Activated CD4-positive, alpha-beta T cell treated with anti-CD3 and anti-CD28 coated beads, Interleukin-10, Interleukin-2, amounts not matched to agents 100 ng/mL and 50 ng/mL, durations not matched to agents 16 hours and 8 hours (primary cell): ENCODE measurements around the gene POLA1.

Experiments
- DNase-seq: peaks from one replicate; pipeline ENCODE4 v3.0.0-alpha.2; 2020

The POLA1 gene

DNA sequence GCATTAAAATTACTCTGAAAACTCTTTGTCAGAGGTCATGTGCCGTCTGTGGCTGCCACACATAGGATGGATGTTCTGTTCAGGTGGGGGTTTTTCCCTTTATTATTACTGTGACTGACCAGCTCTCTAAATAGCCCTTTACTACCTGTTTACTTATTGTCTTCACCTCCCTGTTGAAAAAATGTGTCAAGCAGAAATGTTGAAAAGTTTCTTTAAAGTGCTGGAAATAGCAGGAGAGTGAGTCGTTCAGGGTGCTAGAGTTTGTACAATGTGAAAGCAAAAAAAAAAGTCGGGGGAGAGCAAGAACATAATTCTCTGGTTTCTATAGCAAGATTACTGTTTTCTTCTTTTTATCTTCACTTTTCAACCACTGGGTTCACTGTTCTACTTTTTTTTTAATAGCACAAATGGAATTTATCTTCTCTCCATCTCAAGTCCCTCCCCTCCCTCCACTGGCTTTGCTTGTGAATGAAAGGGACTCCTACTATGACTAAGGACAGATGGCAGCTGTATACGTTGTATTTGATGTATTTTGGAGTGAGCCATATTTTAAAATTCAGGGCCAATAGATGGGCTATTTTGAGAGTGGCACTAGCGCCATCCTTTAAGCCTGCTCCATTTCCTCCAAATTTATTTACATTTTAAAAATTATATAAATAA, 288.7 kb downstream of the POLA1 start:
- DNase-seq = no peak

DNA sequence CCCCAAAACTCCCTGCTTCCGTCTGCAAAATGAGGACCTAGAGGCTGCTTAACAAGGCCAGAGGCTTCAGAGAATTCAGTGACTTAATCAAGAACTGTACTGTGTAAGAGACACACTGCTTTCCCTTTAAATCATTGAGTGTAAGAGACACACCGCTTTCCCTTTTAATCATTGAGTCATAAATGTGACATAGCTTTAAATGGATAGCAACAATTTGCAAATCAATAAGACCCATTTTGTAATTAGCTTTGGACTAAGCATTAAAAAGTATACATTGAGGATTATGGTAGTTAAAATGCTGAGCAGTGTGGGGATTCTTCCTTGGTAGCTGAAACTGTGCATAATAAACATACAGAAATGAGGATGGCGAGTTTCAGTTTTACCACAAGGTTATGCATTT, 290.2 kb downstream of the POLA1 start:
- DNase-seq = no peak

DNA sequence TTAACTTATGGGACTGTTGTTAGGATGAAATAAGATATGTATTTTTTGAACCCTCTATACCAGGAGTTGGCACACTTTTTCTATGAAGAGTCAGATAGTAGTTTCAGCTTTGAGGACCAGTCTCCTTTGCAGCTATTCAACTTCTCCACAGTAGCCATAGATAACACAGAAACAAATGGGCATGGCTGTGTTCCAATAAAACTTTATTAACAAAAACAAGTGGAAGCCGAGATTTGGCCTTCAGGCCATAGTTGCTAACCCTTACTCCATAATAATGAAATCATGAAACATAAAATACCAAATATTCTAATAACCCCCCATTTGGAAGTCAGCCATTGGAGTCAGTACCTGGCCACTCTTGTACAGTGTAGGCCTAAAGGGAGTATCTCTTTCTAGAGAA, 291.4 kb downstream of the POLA1 start:
- DNase-seq = no peak

DNA sequence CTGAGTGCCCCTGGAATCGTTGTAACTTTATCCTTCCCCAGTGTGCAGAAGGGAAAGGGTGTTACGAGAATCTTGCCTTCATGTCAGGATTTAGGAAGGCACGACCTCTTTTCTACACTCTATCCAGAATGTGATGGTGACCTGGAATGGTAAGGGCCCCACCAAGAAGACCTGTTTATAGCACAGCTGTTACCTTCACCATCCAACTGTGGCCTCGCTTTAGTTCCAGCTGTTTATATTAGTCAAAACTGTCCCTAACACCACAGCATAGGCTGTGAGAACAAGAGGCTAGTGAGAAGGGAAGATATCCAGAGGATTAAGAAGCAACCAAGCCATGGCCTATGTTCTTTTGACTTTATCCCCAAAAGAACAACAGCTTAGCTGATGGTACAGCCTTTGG, 294.0 kb downstream of the POLA1 start:
- no peak for DNase-seq

GRCh38 chrX:24988314-24988713, 294.6 kb downstream of the POLA1 start:
- DNase-seq = no peak

GRCh38 chrX:24990535-24990934, 296.8 kb downstream of the POLA1 start:
- DNase-seq = no peak

- no peak for DNase-seq
These were observed 300.2 kb downstream of the POLA1 start for GRCh38 chrX:24993879-24994278.

DNA sequence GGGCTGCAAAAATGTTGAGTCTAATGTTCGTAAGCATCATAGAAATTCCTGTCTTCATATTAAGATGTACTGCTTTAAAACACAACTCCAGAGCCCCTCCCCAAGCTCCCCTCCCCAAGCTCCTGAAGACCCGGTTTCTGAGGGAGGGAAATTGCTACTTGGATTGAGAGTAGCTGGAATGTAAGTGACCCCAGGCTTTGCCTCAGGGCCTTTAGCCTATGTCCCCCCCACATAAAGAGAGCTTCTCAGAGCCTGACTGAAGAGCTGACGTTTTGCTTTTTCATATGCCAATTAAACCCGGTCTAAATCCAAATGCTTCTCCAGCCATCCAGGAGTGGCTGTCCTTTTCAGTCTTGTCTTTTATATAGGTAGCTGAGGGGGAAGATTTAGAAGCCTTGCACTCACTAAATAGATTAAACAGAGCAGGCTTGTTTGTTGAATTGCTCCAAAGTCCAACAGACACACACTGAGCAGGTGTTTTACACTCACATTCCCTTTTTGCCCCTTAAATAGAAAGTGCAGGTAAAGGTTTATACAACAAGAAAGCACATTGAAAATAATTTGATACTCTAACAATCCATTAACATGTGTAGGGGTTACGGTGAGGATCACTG, 302.5 kb downstream of the POLA1 start:
- no peak for DNase-seq

GRCh38 chrX:24999511-24999910, 305.8 kb downstream of the POLA1 start:
- DNase-seq = no peak

DNA sequence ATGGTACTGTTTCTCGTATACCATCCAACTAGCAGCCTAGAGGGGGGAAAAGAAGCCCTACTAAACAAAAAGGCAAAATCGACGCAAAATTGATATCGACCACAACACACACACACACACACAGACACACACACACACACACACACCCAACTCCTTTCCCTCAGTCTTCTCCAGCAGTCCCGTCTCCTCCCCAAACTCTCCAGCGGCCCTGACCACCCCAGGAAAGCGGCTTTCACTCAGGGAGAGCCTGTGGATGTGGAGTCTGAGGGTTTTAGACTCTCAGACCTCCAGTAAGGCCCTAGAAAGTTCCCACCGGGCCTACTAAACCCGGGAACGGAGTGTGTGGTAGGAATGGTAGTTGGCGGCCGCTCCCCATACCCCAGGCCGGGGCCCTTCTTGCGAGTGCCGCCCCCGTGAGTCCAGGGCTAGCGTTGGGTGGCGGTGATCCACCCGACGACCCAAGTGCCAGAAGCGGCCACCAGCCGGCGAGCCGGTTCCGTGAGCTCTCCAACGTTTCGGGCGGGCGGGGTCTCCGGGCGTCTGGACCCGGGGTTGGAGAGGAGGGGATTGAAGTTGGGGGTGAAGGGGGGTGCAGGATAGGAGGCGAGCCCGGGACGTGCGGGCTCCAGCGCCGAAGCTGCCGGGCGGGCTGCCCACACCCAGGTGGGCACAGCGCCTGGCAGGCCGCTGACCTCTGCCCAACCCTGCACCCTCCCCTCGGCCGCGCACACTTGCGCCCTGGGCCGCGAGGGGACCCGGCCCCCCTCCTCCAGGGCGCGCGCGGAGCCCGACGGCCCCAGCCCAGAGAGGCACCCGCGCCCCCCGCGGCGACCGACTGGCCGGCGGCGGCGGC, 308.3 kb downstream of the POLA1 start:
- DNase-seq = no peak

DNA sequence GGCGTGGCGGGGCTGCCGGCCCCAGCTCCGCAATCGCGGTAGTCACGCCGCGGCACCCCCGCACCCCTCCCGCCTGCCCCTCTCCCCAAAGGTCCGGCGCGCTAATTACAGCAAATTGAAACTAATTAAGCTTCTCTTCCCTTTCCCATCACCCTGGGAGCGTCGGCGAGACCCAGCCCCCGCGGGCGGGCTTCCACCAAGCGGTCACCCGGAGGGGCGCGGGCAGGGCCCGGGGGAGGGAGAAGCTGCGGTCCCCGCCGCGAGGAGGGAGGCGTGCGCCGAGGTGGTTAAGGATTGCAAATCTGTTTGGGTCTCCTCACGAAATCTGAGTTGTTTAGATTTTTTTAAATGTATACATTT, 308.9 kb downstream of the POLA1 start:
- DNase-seq = no peak

DNA sequence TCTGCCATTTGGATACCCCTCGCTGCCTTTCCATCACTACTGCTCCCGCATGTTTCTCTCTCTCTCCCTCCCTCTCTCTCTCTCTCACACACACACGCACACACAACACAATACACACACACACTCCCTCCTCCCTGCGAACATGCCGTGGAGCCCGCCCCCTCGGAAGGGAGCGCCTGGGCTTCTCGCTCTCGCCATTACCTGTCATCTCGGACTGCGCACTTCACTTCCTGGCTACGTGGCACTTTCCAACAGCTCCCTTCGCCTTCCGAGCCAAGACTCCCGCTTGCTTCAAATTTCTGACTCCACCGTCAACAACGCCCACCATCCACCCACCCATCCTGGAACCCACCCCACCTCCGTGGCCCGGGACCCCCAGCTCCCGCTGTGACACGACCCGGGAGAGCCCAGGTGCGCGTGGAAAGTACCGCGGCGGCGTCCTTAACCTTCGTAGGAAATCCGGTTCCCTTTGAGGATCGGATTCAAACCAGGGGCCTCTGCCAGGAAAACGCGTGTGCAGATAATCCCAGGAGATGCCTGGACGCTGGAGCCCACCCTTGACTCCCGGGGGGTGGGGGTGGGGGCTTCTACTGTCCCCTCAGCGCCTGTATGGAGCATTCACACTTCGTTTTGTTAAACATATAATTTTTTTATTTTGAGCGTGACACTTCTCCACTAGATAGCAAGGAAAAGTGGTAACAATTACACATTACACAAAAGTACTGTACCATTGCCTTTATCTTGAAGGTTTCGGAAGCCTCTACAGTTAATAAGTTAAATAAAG, 309.5 kb downstream of the POLA1 start:
- no peak for DNase-seq

DNA sequence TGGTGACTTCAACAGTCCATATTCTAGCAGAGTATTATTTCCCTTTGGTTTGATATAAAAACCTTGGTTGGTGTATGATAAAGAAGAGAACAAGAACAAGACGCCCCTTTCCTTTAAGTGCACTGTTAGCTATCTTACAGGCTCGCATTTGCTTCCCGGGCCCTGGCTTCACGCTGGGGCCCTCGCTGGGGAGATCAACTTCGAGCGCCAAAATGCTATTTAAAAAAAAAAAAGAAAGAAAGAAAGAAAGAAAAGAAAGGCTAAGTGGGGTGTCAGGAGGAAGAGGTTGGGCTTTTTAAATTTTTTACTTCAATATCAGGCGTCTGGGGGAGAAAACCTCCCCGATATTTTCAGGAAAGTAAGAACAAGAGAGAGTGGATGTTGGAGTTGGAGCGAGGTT, 310.3 kb downstream of the POLA1 start:
- DNase-seq = no peak

GRCh38 chrX:25004485-25005032, 310.8 kb downstream of the POLA1 start:
- DNase-seq = no peak

- no peak for DNase-seq
These were observed 311.3 kb downstream of the POLA1 start for GRCh38 chrX:25005034-25005381.

GRCh38 chrX:25005382-25006185, 311.9 kb downstream of the POLA1 start:
- DNase-seq = no peak

DNA sequence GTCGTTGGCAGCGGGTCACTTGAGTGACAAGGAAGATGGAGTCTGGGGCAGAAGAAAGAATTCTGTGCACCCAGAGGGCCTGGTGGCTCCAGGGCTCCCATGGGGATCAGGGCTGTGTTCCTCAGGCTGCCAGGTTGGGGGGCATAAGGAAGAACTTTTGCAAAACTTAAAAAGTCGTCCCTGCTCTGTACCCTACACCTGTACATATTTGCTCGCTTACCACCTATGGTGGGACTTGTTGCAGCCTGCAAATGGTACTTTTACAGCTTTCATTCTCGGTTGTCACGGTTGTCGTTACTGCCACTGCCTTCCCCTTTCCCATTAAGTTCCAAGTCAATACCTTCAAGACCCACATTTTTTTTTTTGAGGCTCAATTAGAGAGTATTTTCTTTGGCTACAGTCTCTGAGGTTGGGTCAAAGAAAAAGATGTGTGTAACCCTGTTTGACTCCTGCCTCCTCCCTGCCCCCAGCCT, 312.9 kb downstream of the POLA1 start:
- no peak for DNase-seq

DNA sequence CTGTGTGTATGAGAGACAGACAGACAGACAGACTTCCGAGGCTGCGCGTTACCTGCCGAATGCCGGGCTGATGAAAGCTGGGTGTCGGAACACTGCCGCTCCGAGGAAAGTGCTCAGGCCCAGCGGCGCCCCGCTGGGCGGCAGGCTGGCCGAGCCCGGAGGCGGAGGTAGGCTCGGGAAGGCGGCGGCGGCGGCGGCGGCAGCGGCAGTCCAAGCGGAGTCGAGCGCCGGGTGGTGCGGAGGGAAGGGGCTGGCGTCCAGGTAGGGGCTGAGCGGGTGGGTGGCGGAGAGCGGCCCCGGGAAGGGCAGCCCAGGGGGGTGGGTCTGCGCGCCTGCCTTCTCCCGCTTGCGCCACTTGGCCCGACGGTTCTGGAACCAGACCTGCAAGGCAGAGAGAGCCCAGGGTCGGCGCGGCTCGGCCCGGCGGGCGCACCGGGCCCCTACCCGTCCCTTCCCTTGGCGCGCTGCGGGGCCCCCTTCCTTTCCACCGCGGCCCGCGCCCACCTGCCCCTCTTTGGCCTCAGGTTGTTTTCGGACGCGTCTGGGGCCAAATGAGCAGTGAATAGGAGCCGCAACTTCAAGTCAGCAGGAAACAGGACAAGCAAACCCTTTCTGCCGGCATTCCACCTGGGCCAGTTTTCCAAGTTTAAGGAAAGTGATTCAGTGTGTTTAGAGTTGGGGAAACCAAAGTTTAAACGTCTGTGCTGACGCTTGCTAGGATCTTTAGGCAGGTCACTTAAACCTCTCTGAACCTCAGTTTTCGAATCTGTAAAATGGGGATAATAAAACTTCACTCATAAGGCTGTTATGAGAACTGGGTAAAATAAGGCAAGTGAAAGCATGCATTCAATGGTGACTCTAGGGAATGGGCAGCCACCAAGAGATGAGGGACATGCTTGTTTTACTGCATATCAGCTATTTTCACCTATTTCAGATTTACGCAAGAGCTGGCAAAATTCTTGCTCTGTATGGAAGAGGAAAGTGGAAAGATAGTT, 313.6 kb downstream of the POLA1 start:
- no peak for DNase-seq

GRCh38 chrX:25009407-25009806, 315.7 kb downstream of the POLA1 start:
- DNase-seq = no peak

- DNase-seq = no peak
These were observed 317.3 kb downstream of the POLA1 start for GRCh38 chrX:25010784-25011588.
